ENCODE results near the gene SLF1. TPM values are rescaled to one million over a fixed set of nuclear protein-coding genes. Genes with fewer than 3 reads are reported as not detected.

The SLF1 gene
- total RNA-seq (ENCODE audit: low replicate concordance), result 4.0 and 4.1 TPM in 2 replicates

DNA sequence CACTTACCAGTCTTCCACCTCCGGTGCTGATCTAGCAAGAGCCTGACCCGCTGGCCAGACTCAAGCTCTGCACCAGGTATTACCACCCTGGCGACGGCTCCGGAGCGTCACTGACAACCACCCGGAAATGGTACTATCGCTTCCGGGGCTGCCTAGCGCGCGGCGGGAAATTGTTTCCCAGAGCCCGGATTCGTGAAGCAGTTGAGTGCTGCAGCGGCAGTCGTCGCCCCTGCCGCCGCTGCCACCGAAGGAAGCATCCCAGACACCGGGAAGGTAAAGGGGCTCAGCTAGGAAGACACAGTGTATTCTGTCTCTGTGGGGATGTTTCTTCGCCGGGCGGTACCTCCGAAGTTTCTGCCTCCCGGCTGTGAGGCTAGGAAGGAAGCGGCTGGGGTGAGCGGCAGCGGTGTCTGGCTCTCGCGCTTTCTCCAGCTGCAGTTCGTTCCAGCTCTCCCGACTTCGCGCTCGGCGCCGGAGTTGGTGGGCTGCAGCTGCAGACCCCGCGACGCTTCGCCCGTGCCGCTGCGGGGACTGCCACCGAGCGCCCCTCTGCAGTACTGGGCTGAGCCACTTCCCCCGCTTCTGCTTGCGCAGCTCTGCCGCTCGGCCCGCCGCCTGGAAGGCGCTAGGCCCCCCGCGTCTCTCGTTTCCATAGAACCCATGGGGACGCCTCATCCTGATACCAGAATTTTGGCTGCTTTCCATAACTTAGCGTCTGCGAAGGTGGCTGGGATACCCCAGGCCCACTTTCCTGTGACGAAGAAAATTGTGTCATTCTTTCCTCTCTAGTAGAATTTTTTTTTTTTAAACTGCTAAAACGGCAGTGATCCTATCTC, at the start of gene SLF1, which contains the start of gene KIAA0825:
Gene SLF1, plus strand, starts transcription at position 177 of the 836 bp plus-strand sequence. CDS start 10,142 bp downstream, outside the sequence.
Gene KIAA0825, minus strand, starts transcription at position 112 of the 836 bp plus-strand sequence. CDS start 81,478 bp downstream, outside the sequence.

Other genes starting within 250 kb of the SLF1 start
- 1.4 and 1.6 TPM in 2 replicates for gene KIAA0825, start 65 bp upstream of the SLF1 start, total RNA-seq (ENCODE audit: low replicate concordance)